GM21528 (cell line): ENCODE results near the gene TBXAS1.

Source experiments
- ATAC-seq: cut with Tn5 transposase; IDR thresholded peaks from one replicate; pipeline ENCODE4 v1.9.1; 2021; ENCODE audit warnings: mild to moderate bottlenecking, moderate library complexity; ENCODE audit not compliant: unreplicated experiment, low FRiP score

TBXAS1 gene

DNA sequence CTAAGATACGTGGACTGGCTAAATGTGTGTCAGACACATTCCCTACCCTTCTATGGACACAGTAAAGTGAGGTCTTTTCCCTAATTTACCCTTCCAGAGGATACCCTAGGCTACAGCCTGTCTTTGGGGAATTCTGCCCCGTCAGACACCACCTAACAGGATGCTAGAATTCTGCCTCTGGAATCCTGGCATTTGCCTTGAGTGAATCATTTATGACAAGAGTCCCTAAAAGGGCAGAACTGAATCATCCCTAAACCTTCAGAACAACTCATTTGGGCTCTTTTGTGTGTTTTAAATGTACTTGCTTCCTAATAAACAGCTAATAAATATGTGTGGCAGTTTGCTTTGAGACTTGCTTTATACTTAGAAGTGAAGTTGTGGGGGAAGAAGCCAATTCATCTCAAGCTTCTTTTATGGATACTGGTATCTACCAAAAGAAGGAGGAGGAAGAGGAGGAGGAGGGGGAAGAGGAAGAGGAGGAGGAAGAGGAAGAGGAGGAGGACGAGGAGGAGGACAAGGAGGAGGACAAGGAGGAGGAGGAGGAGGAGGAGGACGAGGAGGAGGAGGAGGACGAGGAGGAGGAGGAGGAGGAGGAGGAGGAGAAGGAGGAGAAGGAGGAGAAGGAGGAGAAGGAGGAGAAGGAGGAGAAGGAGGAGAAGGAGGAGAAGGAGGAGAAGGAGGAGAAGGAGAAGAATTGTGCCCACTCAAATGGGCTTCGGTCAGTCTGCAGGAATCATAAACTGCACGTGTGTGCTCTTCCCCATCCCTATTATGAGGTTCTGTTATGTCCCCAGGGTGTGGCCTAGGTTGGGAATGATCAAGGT lies 206.5 kb downstream of the TBXAS1 start:
- no peak for ATAC-seq

DNA sequence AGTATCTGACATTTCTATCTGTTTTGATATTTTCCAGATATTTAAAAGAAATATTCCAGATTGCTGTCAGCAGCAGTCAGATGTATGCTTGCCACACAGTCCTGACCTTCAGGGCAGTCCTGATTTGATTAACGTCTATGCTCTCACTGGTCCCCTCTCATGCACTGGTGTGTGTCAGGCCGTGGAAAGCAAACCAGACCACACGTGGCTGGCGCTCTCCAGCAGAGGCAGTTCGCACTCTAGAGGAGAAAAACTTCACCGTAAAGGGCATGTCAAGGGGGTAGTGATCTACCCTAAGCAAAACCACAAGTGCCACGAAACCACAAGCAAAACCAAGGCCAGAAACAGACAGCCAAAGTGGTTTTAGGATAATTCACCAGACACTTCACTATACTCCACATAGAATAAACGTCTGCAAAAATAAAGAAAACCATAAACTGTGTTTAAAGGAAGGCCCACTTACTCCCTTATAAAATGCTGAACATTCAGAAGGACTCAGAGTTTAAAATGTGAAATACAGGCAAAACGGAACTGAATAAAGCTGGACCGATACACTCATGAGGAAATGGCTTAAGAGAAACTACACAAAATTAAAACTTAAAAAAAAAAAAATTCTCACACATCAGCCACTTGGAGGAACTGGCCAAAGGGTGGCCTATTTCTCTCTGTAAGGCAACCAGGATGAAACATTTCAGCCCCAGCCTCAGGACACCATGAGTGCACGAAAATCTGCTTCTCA lies 207.3 kb downstream of the TBXAS1 start:
- no peak for ATAC-seq

DNA sequence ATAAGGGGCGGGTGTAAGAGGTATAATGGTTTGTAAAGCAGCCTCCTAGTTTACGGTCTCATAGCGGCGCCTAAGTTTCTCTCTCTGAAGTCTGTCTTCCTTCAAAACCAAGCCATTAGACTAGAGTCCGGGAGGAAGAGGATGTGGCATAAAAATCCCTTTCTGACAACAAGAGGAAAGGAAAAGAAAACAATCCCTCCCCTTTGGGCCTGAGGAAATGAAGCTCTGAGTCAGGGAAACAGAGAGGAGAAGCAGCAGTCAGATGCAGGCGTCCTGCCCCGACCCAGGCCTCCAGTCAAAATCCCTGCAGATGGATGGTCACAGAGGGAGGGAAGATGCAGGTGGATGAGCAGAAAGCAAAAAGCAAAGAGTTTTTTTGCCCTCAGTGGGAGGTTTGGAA lies 210.0 kb downstream of the TBXAS1 start:
- no peak for ATAC-seq

DNA sequence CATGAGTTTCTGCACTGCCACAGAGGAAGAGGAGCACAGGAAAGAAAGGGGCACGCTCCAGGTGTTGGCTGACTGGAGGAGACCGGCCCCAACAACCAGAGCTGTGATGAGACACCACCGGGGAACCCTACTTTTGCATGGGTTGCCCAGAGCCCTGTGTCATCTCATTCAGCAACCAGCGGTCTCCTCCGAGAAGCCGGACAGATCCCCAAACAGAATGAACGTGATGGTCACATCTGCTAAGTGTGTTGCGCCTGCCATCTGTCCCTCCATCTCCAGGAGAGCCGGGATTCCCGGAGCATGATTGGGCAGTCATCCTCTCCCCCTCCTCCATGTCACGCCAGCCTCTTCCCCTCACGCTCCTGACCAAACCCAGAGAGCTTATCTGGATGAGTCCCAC lies 210.8 kb downstream of the TBXAS1 start:
- no peak for ATAC-seq

DNA sequence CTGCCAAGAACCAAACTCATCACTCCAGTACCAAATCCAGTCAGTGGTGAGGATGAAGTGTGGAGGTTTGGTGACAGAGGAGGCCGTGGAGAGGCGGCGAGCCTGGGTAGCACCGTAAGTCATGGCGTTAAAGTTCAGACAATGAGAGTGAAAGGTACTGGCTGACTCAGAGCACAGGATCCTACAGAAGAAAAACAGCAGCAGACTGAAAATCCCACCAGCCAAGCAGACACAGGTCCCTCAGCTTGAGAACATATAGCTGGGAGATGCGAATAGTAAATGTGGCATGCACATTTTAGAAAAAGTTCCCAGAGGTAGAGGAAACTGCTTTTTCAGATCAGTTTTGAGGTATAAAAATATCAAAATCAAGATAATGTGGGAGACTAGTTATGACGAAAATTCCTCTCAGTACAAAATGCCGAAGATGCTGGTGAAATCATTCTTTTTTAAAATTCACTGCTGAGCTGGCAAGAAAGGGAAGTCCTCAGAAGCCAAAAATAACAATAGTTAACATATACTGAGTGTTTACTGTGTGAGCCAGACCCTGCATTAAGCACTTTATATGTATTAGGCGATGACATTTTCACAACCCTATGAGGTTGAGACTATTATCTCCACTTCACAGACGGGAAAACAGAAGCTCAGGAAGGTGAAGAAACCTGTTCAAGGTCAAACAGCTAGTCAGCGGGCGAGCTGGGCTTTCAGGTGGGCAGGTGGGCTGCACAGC lies 212.8 kb downstream of the TBXAS1 start:
- no peak for ATAC-seq

DNA sequence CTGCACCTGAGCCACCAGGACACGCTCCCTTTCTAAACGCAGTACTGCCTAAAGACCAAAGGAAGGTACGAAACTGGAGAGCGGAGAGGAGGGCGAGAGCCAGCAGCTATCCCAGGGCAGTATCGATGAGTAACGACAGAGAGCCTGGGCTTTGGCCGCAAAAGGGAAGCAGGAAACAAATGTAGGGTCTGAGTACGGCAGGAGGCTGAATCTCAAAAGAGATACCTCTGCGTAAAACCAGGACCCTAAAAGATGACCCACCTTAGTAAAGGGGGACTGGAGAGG lies 213.3 kb downstream of the TBXAS1 start:
- ATAC-seq, result no peak

DNA sequence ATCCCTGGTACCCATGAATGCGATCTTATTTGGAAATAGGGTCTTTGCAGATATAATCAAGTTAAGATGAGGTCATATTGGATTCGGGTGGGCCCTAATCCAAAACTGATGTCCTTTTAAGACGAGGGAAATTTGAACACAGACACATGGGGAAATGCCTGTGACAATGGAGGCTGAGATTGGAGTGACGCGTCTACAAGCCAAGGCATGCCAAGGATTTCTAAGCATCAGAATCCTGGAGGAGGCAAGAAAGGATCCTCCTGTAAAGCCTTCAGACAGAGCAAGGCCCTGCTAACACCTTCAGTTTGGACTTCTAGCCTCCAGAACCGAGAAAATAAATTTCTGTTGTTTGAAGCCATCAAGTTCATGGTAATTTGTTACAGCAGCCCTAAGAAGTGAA lies 215.2 kb downstream of the TBXAS1 start:
- no peak for ATAC-seq

DNA sequence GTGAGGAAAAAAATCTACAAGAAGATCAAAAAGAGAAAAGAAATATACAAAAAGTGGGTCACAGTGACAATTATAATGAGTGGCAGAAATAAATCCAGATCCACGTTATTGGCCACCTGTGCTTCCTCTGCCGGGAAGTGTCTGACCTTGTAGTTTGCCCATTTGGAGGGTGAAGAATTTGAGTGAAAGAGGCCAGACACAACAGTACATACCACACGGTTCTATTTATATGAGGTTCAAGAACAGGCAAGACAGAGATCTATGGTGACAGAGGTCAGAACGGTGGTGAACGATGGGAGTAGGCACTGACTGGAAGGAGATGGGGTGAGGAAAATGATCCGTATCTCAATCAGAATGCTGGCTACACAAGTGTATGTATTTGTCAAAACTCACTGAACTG lies 216.6 kb downstream of the TBXAS1 start:
- no peak for ATAC-seq

DNA sequence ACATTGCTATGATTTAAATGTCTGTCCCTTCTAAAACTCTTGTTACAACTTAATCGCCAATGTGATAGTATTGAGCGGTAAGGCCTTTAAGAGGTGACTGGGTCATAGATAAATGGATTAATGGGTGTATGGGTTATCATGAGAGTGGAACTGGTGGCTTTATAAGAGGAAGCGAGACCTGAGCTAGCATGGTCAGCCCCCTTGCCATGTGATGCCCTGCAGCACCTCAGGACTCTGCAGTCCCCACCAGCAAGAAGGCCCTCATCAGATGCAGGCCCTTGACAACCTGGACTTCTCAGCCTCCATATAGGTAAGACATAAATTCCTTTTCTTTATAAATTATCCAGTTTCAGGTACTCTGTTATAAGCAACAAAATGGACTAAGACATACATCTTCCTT lies 218.1 kb downstream of the TBXAS1 start:
- ATAC-seq, result no peak

DNA sequence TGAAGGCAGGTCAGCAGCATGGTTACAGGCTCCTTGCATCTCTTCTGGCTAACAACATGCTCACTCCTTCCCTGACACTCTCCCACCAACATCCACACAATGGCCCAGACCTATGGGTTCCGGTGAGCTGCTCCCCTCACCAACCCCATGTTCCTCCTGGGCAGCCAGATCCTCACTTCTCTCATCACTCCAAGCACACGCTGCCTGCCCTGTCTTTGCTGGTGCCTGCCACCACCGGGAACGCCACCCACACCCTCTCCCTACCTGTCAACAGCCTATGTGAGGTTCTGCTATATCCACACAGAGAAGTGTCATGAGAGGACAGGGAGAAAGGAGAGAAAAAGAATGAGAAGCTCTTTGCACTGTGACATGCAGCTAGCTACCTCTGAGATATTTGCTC lies 219.1 kb downstream of the TBXAS1 start:
- ATAC-seq, result no peak

DNA sequence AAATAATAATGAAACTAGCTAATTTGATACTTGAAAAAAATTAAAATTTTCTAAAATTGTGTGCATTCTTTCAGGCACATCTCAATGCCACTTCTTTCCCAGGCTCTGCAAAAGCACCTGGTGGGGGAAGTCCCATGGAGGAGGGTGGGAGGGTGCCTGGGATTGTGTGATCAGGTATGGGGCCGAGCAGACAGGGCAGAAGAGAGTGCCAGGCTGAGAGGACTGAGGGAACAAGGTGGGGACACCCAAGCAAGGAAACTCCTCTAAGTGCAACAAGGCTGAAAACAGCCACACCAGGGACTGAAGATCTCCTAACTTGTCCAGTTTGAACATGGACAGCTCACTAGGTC lies 219.9 kb downstream of the TBXAS1 start:
- ATAC-seq, result no peak

DNA sequence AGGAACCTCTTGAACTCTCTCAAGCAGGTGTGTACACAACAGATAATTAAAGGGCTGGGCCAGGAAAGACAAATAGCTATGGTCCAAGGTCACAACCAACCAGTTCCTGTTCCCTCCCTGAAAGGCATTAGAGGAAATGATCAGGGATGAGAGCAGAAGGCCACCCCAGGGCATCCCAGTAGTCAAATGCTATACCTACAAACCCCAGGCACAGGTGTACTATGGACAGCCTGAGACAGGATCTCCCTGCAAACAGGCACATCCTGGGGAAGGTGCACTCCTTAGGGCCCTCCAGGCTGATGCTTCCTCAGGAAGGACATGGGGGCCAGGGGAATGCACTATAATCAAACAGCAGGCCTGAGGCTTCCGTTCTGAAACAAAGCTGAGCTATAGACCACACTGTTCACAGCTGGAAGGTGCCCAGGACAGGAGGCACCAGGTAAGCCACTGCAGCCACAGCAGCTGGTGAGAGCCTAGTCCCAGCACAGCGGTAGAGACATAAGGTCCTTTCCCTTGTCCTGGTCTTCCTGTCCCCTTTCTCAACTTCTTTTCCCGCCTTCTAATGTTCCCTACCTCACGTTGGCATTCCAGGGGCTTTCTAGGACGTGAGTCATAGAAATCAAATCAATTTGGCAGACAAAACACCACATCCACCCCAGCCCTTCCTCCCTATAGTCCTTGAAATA lies 220.4 kb downstream of the TBXAS1 start:
- no peak for ATAC-seq

DNA sequence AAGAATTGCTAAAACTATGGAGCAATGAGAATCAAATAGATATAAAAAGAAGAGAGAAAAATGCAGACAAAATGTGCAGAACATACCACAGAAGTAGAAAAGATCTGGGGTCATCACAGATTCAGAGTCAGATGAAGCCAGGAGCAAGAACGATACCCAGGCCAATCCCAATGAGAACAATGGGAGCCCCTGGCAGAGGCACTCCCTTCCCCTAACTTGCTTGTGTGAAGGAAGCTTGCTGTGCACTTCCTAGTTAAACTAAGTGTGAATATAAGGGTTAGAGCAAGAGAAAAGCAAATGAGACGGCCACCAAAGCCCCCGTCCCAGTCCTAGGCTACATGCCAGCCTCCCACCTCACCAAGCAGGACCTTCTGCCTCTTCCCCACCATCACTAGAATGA lies 221.0 kb downstream of the TBXAS1 start:
- ATAC-seq, result no peak

DNA sequence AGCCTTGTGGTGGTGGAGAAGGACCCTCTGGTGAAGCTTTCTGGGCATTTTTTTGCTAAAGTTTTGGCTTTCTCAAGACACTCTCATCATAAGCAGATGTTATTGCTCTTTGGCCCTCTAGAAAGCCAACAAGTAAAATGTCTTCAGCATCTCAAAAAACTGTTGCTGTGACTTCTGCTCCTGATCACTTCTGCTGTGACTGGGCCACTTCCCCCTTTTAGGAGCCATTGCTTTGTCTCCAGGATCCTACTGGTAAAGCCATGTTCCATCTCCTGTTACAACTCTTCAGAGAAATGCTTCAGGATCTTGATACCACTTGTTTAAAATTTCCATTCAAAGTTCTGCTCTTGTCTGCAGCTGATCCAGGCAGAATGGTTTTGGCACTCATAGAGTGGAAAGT lies 222.8 kb downstream of the TBXAS1 start:
- ATAC-seq, result no peak

DNA sequence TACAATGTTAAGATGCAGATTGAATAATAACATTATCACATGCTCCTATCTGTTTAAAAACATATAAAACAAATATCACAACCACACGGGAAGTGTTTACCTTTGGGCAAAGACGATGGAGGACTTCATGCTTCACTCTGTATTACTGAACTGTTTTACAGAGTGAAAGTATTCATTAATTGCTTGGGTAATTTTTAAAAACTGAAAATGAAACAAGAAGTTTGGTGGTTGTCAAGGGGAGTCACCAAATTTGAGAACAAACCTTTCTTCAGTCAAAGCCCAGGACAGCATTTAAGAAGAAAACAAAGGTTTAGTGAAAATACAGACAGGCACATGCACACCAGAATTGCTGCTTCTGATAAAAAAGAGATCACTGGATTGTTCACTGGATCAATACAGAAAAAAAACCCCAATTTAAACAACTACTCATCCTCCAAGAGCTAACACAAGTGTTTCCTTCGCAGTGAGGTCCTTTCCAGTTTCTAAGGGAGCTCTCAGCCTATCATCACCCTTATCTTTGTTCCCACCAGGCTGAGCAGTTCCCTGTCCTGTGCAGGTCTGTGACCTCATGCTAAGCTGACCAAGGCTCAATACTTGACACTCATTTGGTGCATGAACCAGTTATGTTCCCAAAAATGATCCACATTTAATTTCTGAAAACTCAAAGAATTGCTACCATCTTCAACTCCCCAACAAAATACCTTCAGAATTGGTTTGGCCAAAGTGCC lies 224.9 kb downstream of the TBXAS1 start:
- peak; percentile 89 for ATAC-seq

DNA sequence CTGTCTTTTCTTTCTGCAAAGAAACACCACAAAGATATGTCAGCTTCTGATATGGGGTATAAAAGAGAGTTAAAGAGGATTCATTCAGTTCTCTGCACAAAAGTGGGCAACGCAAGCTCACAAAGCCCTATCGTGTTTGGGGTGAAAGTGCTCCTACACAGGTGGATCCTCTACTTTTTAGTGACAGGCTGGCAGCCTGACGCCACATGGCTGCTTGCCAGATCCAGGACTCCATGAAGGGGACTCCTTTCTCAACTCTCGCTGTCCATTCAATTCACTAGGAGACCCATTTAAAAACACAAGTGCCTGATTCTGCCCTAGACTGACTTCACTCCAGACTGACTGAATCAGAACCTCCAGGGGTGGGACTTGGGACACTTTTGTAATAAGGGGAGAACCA lies 225.7 kb downstream of the TBXAS1 start:
- no peak for ATAC-seq

DNA sequence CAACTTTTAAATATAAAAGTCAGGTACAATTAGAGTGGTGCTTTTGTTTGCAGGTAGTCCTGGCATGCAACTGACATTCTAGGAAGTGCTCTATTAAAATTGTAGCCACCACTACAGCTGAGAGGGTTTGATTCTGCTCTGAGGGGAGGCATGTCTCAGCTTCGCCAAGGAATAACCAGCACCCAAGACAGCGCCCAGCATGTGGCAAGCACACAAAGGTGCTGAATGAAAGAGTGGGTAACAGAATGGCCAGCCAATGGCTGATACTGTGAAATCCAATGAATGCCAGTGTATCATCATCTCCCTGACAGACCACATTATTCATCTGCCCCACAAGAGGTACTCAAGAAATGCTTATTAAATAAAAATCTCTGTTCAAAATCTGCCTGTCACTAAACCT lies 226.8 kb downstream of the TBXAS1 start:
- no peak for ATAC-seq

DNA sequence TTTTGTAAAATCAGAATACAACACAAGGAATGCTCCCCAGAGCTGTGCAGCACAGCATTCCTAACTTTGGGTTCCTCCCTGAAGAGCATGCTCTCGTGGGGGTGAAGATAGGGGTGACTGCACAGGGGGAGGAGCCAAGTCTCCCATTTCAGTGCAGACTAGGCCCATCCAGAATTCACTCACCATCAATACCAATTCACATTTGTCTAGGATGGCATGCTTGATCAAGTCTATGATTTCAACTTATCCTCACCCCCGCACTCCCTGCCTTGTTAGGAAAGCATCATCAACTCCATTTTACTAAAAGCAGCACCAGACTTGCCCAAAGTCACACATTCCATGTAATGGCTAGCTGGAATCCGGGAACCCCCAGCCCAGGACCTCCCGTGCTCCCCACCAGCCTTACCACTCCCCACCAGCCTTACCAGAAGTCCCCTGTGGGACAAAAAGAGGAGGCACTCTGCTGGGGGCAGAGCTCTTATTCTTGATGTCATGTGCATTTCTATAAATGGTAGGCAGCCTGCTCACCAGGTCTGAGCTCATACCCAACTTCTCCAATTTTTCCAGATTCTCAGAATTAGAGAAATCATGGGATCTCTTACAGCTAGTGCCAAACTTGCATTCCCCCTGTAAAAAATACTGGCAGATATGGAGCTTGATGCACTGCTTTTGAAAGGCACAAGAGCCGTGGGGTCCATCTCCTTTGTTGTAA lies 227.5 kb downstream of the TBXAS1 start:
- no peak for ATAC-seq

DNA sequence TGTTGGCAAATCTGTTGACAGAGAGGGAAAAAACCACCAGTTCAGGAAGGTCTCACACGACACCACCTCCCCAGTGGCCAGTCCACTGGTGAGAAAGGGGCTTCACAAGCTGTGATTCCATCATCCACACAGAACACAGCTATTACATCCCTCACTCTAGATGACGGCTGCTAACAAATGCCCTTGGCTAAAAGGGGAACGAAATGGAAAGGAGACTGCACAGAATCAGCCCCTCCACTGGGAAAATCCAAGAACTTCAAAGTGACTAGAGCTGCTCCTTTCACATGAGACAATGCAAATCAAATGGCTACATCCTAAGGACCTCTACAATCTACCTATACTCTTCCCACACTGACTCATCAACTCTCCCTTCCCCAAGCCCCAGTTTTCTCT lies 228.1 kb downstream of the TBXAS1 start:
- no peak for ATAC-seq

DNA sequence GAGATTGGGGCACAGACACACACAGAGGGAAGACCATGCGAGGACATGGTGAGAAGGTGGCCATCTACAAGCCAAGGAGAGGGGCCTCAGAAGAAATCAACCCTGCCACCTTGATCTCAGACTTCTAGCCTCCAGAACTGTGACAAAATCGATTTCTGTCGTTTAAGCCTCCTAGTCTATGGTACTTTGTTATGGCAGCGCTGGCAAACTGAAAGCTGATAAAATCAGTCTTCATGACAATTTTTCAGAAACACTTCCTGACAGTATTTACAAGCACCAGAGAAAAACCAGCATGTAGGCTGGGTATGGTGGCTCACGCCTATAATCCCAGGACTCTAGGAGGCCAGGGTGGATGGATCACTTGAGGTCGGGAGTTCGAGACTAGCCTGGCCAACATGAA lies 229.5 kb downstream of the TBXAS1 start:
- ATAC-seq, result no peak
